A673 (cell line): ENCODE results near the gene COL11A1. TPM values are rescaled to one million over a fixed set of nuclear protein-coding genes. Genes with fewer than 3 reads are reported as not detected.

Experiments
- BruUV-seq: library from RNA; stranded (reverse); fragments of 400-500 nt; replicated peaks from 2 replicates; lab custom pipeline; 2021; lab: Mats Ljungman, UMichigan
- CTCF ChIA-PET: fragments of 300-600 bp; sonication (Branson Sonifier 250); formaldehyde crosslinking; loops from one replicate; lab custom pipeline; 2022; ENCODE audit warnings: antibody characterized with exemption; lab: Charles Lee
- POLR2A ChIA-PET: fragments of 300-600 bp; sonication (Branson Sonifier 250); formaldehyde crosslinking; loops from one replicate; lab custom pipeline; 2022; ENCODE audit warnings: antibody characterized with exemption; ENCODE audit not compliant: low non-redundant PET; lab: Charles Lee
- DNase-seq: peaks from one replicate; pipeline ENCODE4 v3.0.0-alpha.2; 2015; ENCODE audit warnings: low spot score
- H3K27ac ChIP-seq: fragments of 200-600 bp; sonication (generic); 2 replicates; pipeline ENCODE4 v1.5.1; 2016; ENCODE audit warnings: mixed run types, low read depth, mild to moderate bottlenecking, mixed read lengths, antibody characterized with exemption, low read length; ENCODE audit not compliant: poor library complexity, severe bottlenecking
- H3K27me3 ChIP-seq: fragments of 200-600 bp; sonication (generic); replicated peaks from 2 replicates; pipeline ENCODE4 v1.6.1; 2017; ENCODE audit warnings: mixed run types, low read depth, mild to moderate bottlenecking, mixed read lengths, antibody characterized with exemption, low read length; ENCODE audit not compliant: insufficient read depth, poor library complexity
- H3K36me3 ChIP-seq: fragments of 200-600 bp; sonication (generic); 2 replicates; pipeline ENCODE4 v1.6.1; 2016; ENCODE audit warnings: mixed run types, mild to moderate bottlenecking, mixed read lengths, antibody characterized with exemption, low read length; ENCODE audit not compliant: insufficient read depth, poor library complexity, severe bottlenecking
- H3K4me1 ChIP-seq: fragments of 200-600 bp; sonication (generic); 2 replicates; pipeline ENCODE4 v1.6.1; 2017; ENCODE audit warnings: mixed run types, mild to moderate bottlenecking, mixed read lengths, antibody characterized with exemption, low read length; ENCODE audit not compliant: insufficient read depth, poor library complexity, severe bottlenecking
- H3K4me3 ChIP-seq: fragments of 200-600 bp; sonication (generic); 2 replicates; pipeline ENCODE4 v1.5.1; 2016; ENCODE audit warnings: low read depth, mixed run types, mild to moderate bottlenecking, mixed read lengths, low read length; ENCODE audit not compliant: poor library complexity, severe bottlenecking
- H3K9me3 ChIP-seq: fragments of 200-600 bp; sonication (generic); 2 replicates; pipeline ENCODE4 v1.6.1; 2016; ENCODE audit warnings: mixed run types, low read depth, mild to moderate bottlenecking, mixed read lengths, antibody characterized with exemption, low read length; ENCODE audit not compliant: poor library complexity, severe bottlenecking
- EZH2 ChIP-seq: fragments of 200-600 bp; sonication (generic); IDR thresholded peaks from 2 replicates; pipeline ENCODE4 v1.6.1; 2017; ENCODE audit warnings: borderline replicate concordance, low read depth, mild to moderate bottlenecking, mixed read lengths, antibody characterized with exemption, low read length; ENCODE audit not compliant: poor library complexity, severe bottlenecking
- intact Hi-C: fragments of 100-400 bp; cut with micrococcal nuclease; formaldehyde crosslinking; loops from one replicate; pipeline ENCODE4 v1.10.0; 2022; ENCODE audit not compliant: unreplicated experiment
- total RNA-seq: library from RNA; stranded (reverse); gene quantifications from 2 replicates; pipeline ENCODE4 v1.2.3, GENCODE V29; 2021
- TF ChIP-seq, protein P1 (sequence below): fragments of 300-800, 200-600 bp; sonication (generic); conservative IDR thresholded peaks from 2 replicates; pipeline ENCODE4 v1.5.1; 2017; ENCODE audit warnings: low read depth, mild to moderate bottlenecking, antibody characterized with exemption, low read length, moderate library complexity, mixed read lengths

Gene COL11A1
- total RNA-seq, 1 experiment from 2014 or later, result 0.37 TPM

DNA sequence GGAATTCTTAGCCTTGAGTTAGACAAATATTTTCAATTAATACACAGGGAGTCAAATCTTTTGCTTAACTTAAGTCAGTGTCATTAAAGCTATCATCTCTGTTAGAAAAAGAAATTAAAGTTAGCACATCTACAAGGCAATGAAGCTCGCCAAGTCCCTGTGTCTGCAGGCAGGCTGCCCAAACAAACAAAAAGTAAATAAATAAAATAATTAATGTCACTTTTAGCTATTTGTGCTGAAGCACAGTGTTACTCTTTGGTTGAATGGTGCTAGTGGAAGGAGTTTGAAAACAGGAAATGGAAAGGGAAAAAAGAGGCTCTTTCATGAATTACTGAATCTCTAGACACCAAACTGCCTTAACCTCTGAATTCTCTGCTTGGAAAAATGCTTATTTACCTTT is 37.1 kb upstream of the COL11A1 start:
- Histone ChIP-seq H3K27ac (no peak overlapping the region), H3K4me1 (no peaks in the 10 kb centered on the region), H3K4me3 (no peak overlapping the region), H3K36me3 (no peaks in the 10 kb centered on the region), H3K27me3 (no peaks in the 10 kb centered on the region), H3K9me3 (no peaks in the 10 kb centered on the region)
- no TSS peak for BruUV-seq
- ChIA-PET POLR2A (no interaction called here), CTCF (no interaction called here)
- intact Hi-C loops, result no loop called here
- DNase-seq, result no peak
- no peak for TF ChIP-seq EZH2
- TF ChIP-seq, protein P1, sequence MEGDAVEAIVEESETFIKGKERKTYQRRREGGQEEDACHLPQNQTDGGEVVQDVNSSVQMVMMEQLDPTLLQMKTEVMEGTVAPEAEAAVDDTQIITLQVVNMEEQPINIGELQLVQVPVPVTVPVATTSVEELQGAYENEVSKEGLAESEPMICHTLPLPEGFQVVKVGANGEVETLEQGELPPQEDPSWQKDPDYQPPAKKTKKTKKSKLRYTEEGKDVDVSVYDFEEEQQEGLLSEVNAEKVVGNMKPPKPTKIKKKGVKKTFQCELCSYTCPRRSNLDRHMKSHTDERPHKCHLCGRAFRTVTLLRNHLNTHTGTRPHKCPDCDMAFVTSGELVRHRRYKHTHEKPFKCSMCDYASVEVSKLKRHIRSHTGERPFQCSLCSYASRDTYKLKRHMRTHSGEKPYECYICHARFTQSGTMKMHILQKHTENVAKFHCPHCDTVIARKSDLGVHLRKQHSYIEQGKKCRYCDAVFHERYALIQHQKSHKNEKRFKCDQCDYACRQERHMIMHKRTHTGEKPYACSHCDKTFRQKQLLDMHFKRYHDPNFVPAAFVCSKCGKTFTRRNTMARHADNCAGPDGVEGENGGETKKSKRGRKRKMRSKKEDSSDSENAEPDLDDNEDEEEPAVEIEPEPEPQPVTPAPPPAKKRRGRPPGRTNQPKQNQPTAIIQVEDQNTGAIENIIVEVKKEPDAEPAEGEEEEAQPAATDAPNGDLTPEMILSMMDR, result no peak

DNA sequence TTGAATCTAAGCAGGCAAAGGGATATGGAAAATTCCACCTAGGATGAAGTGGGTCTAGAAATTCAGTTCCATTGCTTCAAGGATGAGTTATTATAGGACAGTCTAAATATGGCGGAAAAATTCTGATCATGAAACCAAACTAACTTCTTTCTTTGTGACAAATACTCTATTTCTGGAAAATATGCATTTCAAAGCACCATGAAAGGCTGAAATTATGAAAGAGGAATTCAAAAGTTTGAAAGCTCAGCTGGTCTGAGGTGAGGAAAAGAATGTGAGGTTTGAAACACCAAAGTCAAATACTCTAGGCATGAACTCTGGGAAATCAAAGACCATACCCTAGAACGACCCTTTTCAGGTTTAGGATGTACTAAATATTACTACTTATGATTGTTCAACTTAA is 36.4 kb upstream of the COL11A1 start:
- intact Hi-C loops, result no loop called here
- TF ChIP-seq, protein P1, result no peak
- no TSS peak for BruUV-seq
- no peak for DNase-seq
- no peak overlapping the region for H3K4me3 ChIP-seq
- H3K27me3 ChIP-seq, result no peaks in the 10 kb centered on the region
- no peaks in the 10 kb centered on the region for H3K36me3 ChIP-seq
- ChIA-PET POLR2A (no interaction called here), CTCF (no interaction called here)
- no peak overlapping the region for H3K27ac ChIP-seq
- H3K4me1 ChIP-seq, result no peaks in the 10 kb centered on the region
- H3K9me3 ChIP-seq, result no peaks in the 10 kb centered on the region

DNA sequence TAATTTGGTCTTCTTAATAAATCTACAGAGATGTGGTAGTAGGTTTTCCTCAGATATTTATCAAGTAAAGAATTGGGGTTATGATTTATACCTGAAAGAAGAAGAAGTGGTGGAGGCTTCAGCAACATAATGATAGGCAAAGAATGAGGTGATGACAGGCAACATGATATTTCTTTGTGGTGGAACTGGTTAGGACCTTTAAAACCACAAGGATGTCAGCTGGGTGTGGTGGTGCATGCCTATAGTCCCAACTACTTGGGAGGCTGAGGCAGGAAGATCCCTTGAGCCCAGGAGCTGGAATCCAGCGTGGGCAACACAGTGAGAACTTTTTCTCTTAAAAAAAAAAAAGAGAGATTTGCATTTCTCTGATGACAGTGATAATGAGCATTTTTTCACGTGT is 34.1 kb upstream of the COL11A1 start:
- Histone ChIP-seq H3K27ac (no peak overlapping the region), H3K4me3 (no peak overlapping the region), H3K27me3 (no peaks in the 10 kb centered on the region), H3K4me1 (no peaks in the 10 kb centered on the region), H3K9me3 (no peaks in the 10 kb centered on the region), H3K36me3 (no peaks in the 10 kb centered on the region)
- DNase-seq, result no peak
- no peak for TF ChIP-seq EZH2
- TF ChIP-seq, protein P1, result no peak
- POLR2A ChIA-PET, result no interaction called here
- CTCF ChIA-PET, result no interaction called here
- intact Hi-C loops, result no loop called here
- BruUV-seq, result no TSS peak
